Mesenteric fat pad (tissue), 1 donor: ENCODE data around the gene RBM4B. TPM values are rescaled to one million over a fixed set of nuclear protein-coding genes. Genes with fewer than 3 reads are reported as not detected.

ENCODE experiments used
- DNase-seq: peaks from one replicate; pipeline ENCODE4 v3.0.0-alpha.2; 2020; ENCODE audit warnings: low spot score
- total RNA-seq: library from RNA; stranded (reverse); fragmentation: NEBNext Ultra II Directional; extraction: Animal tissue kit (Norgen Biotek cat#: 25700); gene quantifications from one replicate; pipeline ENCODE4 v1.2.1, GENCODE V29; 2021
- donor health status: DM: yes; HTN: yes; CAD: no.

The RBM4B gene
- total RNA-seq, 1 donor from 2014 or later, result 8.0 TPM

DNA sequence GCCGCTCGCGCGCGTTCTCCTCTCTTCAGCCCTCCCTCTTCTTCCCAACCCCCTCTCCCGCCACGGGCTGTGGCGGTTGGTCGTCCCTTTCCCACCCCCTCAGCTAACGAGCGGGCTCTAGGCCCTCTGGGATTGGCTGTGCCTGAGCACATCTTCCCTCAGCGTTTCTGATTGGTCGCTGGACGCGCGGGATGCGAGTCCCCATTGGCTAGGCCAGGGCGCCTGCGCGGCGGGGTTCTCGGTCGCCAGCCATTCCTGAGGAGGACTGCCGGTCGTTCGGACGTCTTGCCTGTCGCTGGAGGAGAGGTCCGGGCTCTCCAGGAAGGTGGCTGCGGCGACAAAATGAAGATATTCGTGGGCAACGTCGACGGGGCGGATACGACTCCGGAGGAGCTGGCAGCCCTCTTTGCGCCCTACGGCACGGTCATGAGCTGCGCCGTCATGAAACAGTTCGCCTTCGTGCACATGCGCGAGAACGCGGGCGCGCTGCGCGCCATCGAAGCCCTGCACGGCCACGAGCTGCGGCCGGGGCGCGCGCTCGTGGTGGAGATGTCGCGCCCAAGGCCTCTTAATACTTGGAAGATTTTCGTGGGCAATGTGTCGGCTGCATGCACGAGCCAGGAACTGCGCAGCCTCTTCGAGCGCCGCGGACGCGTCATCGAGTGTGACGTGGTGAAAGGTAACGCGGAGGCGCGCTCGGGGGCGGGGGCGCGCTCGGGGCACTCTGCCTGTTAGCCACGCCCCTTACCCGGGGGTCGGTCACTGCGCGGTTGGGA, 61.1 kb downstream of the RBM4B start, which contains the start of gene RBM14:
Gene RBM14, plus strand, starts transcription at position 252 of the 776 bp plus-strand sequence. Its CDS starts 91 bp downstream, at position 343.
- DNase-seq, result peak; percentile 99

Other genes starting within 250 kb of the RBM4B start
- gene MRPL11, start 239.0 kb downstream of the RBM4B start, total RNA-seq, result 32.2 TPM
- gene PELI3, start 211.0 kb downstream of the RBM4B start, total RNA-seq, result 11.6 TPM
- gene DPP3, start 197.5 kb downstream of the RBM4B start, total RNA-seq, result 26.5 TPM
- 14.8 TPM for gene BBS1, start 167.3 kb downstream of the RBM4B start, total RNA-seq
- 14.1 TPM for gene ZDHHC24, start 131.8 kb downstream of the RBM4B start, total RNA-seq
- gene ACTN3, start 131.0 kb downstream of the RBM4B start, total RNA-seq, result 0.10 TPM
- 44.2 TPM for gene CTSF, start 109.3 kb downstream of the RBM4B start, total RNA-seq
- gene CCDC87, start 84.8 kb downstream of the RBM4B start, total RNA-seq, result not detected
- gene CCS, start 84.7 kb downstream of the RBM4B start, total RNA-seq, result 31.5 TPM
- 64.0 TPM for gene RBM14, start 61.3 kb downstream of the RBM4B start, total RNA-seq
- 95.7 TPM for gene RBM4, start 39.2 kb downstream of the RBM4B start, total RNA-seq
- gene SPTBN2, start 51.3 kb upstream of the RBM4B start, total RNA-seq, result 8.3 TPM
- gene RCE1, start 165.6 kb upstream of the RBM4B start, total RNA-seq, result 14.1 TPM
- gene LRFN4, start 179.2 kb upstream of the RBM4B start, total RNA-seq, result 25.6 TPM